Endothelial cell of umbilical vein (primary cell): Measurements from ENCODE around the gene KRTAP10-1. TPM values are rescaled to one million over a fixed set of nuclear protein-coding genes. Genes with fewer than 3 reads are reported as not detected.
"Not testable (repeated sequence)": the region's sequence is repeated elsewhere in the genome, so short reads cannot be mapped to it uniquely, and the experiment has no call there.

Source experiments
- BruUV-seq: library from RNA; stranded (reverse); fragments of 400-500 nt; replicated peaks from 2 replicates; lab custom pipeline; 2021; lab: Mats Ljungman, UMichigan
- CTCF ChIA-PET: fragments of 300-600, 350-600 bp; sonication (Branson Sonifier 250); formaldehyde crosslinking; loops from one replicate; lab custom pipeline; 2021; ENCODE audit warnings: antibody characterized with exemption, inconsistent platforms; lab: Charles Lee
- POLR2A ChIA-PET: fragments of 300-600, 350-600 bp; sonication (Branson Sonifier 250); formaldehyde crosslinking; loops from one replicate; lab custom pipeline; 2021; ENCODE audit warnings: antibody characterized with exemption, inconsistent platforms; lab: Charles Lee
- DNase-seq: peaks from one replicate; pipeline ENCODE4 v3.0.0-alpha.2; 2011; ENCODE audit warnings: low read depth, low spot score
- FAIRE-seq: peaks from 2 replicates; lab custom pipeline; 2011; peaks lifted over from hg19 to GRCh38; lab: Jason Lieb, UNC
- H2AFZ ChIP-seq: 2 replicates; pipeline ENCODE4 v1.6.0; 2012; ENCODE audit warnings: low read depth, low read length, control low read depth, inconsistent platforms
- H3K27ac ChIP-seq: 2 replicates; pipeline ENCODE4 v1.5.1; 2011; ENCODE audit warnings: low read depth, mild to moderate bottlenecking, control low read depth, low read length, moderate library complexity; ENCODE audit not compliant: insufficient read depth
- H3K27me3 ChIP-seq, 2 experiments: 2 replicates each; pipeline versions ENCODE4 v1.6.0 to v1.6.1; 2011; ENCODE audit warnings: low read length in 2 of 2, mixed read lengths in 1 of 2; ENCODE audit not compliant: control insufficient read depth in 2 of 2, insufficient read depth in 2 of 2
- H3K36me3 ChIP-seq, 2 experiments: 2 replicates in 1 of 2; 3 replicates in 1 of 2; pipeline ENCODE4 v1.5.1; 2011; ENCODE audit warnings: low read length in 2 of 2, mild to moderate bottlenecking in 1 of 2, moderate library complexity in 1 of 2; ENCODE audit not compliant: control insufficient read depth in 2 of 2, insufficient read depth in 2 of 2; ENCODE audit errors: extremely low read depth in 1 of 2
- H3K4me1 ChIP-seq: 3 replicates; pipeline ENCODE4 v1.5.1; 2011; ENCODE audit warnings: mild to moderate bottlenecking, low read length; ENCODE audit not compliant: control insufficient read depth, insufficient read depth; ENCODE audit errors: extremely low read depth
- H3K4me2 ChIP-seq: 2 replicates; pipeline ENCODE4 v1.6.1; 2011; ENCODE audit warnings: low read length, control low read depth, mixed read lengths; ENCODE audit not compliant: insufficient read depth
- H3K4me3 ChIP-seq, 3 experiments: fragments of 200-600 bp in 1 of 3; sonication (generic), shearing (Covaris generic) in 1 of 3; replicated peaks in 1 of 3; 2 replicates each; pipeline ENCODE4 v1.5.1; 2011 to 2016; ENCODE audit warnings: control low read depth in 3 of 3, low read length in 3 of 3, mild to moderate bottlenecking in 2 of 3, inconsistent platforms in 1 of 3, low read depth in 1 of 3, moderate library complexity in 1 of 3; ENCODE audit not compliant: insufficient read depth in 1 of 3
- H3K79me2 ChIP-seq: 2 replicates; pipeline ENCODE4 v1.6.0; 2012; ENCODE audit warnings: low read length, inconsistent platforms; ENCODE audit not compliant: control insufficient read depth, insufficient read depth
- H3K9ac ChIP-seq: replicated peaks from 2 replicates; pipeline ENCODE3; 2011; ENCODE audit warnings: low read length, control low read depth; ENCODE audit not compliant: insufficient read depth; ENCODE audit errors: extremely low read depth
- H3K9me1 ChIP-seq: replicated peaks from 3 replicates; pipeline ENCODE4 v1.6.0; 2011; ENCODE audit warnings: mild to moderate bottlenecking, low read length; ENCODE audit not compliant: control insufficient read depth, insufficient read depth; ENCODE audit errors: extremely low read depth
- H3K9me3 ChIP-seq: replicated peaks from 2 replicates; pipeline ENCODE4 v1.5.1; 2012; ENCODE audit warnings: low read length, inconsistent platforms; ENCODE audit not compliant: control insufficient read depth, insufficient read depth
- H4K20me1 ChIP-seq: replicated peaks from 2 replicates; pipeline ENCODE3; 2011; ENCODE audit warnings: mild to moderate bottlenecking, low read length; ENCODE audit not compliant: control insufficient read depth, insufficient read depth; ENCODE audit errors: extremely low read depth
- CTCF ChIP-seq, 2 donors: IDR thresholded peaks; 1 replicate in 1 of 2; 2 replicates in 1 of 2; pipeline ENCODE4 v1.5.1; 2011; ENCODE audit warnings: low read length in 2 of 2, mild to moderate bottlenecking in 2 of 2, moderate library complexity in 2 of 2, control low read depth in 1 of 2, inconsistent platforms in 1 of 2, low read depth in 1 of 2; ENCODE audit not compliant: insufficient read depth in 1 of 2; ENCODE audit errors: extremely low read depth in 1 of 2
- EZH2 ChIP-seq: IDR thresholded peaks from 2 replicates; pipeline ENCODE4 v1.6.1; 2012; ENCODE audit warnings: borderline replicate concordance, low read depth, mild to moderate bottlenecking, moderate library complexity, low read length, inconsistent platforms; ENCODE audit not compliant: severe bottlenecking
- FOS ChIP-seq: IDR thresholded peaks from 2 replicates; pipeline ENCODE4 v1.6.1; 2011; ENCODE audit warnings: mild to moderate bottlenecking, low read length, moderate library complexity, borderline replicate concordance; ENCODE audit not compliant: insufficient read depth
- GATA2 ChIP-seq: IDR thresholded peaks from 2 replicates; pipeline ENCODE4 v1.7.0; 2011; ENCODE audit warnings: low read depth, mild to moderate bottlenecking, moderate library complexity, mixed read lengths, low read length; ENCODE audit not compliant: insufficient read length, insufficient read depth
- JUN ChIP-seq: IDR thresholded peaks from 2 replicates; pipeline ENCODE4 v1.6.1; 2011; ENCODE audit warnings: borderline replicate concordance, low read depth; ENCODE audit not compliant: insufficient read length, insufficient read depth
- MYC ChIP-seq: IDR thresholded peaks from one replicate; pipeline ENCODE4 v1.6.1; 2011; ENCODE audit warnings: mild to moderate bottlenecking, low read depth, low read length
- POLR2A ChIP-seq: IDR thresholded peaks from 2 replicates; pipeline ENCODE4 v1.6.1; 2012; ENCODE audit warnings: low read depth, mild to moderate bottlenecking, control low read depth, low read length
- POLR2AphosphoS5 ChIP-seq: IDR thresholded peaks from 2 replicates; pipeline ENCODE4 v1.6.1; 2012; ENCODE audit warnings: low read depth, mild to moderate bottlenecking, control low read depth, low read length, moderate library complexity; ENCODE audit not compliant: insufficient read depth
- dilution Hi-C: fragments of 300-500 bp; cut with MboI; formaldehyde crosslinking; loops from one replicate; pipeline ENCODE4 v1.15.0; 2019; ENCODE audit warnings: low sequenced_read_pairs; ENCODE audit not compliant: extremely low pct_ligation_motif_present
- intact Hi-C: fragments of 100-400 bp; cut with micrococcal nuclease; formaldehyde crosslinking; loops from one replicate; pipeline ENCODE4 v1.10.0; 2022
- polyA plus RNA-seq, 4 experiments: library from polyadenylated mRNA; depleted of rRNA in 3 of 4; stranded (reverse) in 3 of 4; unstranded in 1 of 4; fragments of >200 nt; gene quantifications; 2 replicates each; pipeline versions ENCODE4 v1.2.1 to v1.2.3, GENCODE V29; 2011 to 2012; ENCODE audit warnings: missing spikeins in 1 of 4
- total RNA-seq: library from RNA; stranded (reverse); gene quantifications from 2 replicates; pipeline ENCODE4 v1.2.3, GENCODE V29; 2021
- TF ChIP-seq, protein P1 (sequence below): IDR thresholded peaks from 2 replicates; pipeline ENCODE4 v1.6.1; 2011; ENCODE audit not compliant: insufficient read depth, insufficient read length

KRTAP10-1 gene
- total and polyA plus RNA-seq, 2 donors (not counting 3 experiments of a cell fraction or from before 2014, with no cell fraction given): not detected

- Histone ChIP-seq H3K27ac (no peak overlapping the region), H3K36me3 (no peaks in the 10 kb centered on the region), H3K79me2 (no peaks in the 10 kb centered on the region), H3K9ac (no peak overlapping the region), H3K9me1 (no peaks in the 10 kb centered on the region), H3K4me1 (no peaks in the 10 kb centered on the region), H3K9me3 (no peaks in the 10 kb centered on the region), H2AFZ (no peak overlapping the region), H3K27me3 (no peaks in the 10 kb centered on the region), H4K20me1 (no peaks in the 10 kb centered on the region), H3K4me3 (no peak overlapping the region), H3K4me2 (no peak overlapping the region)
- FAIRE-seq (no peak), DNase-seq (no peak)
- TF ChIP-seq EZH2 (no peak), MYC (no peak), POLR2A (no peak), JUN (no peak), POLR2AphosphoS5 (no peak), FOS (no peak), CTCF (IDR thresholded peaks at IDR 0.05; ENCODE audit: extremely low read depth in 1 of 2, insufficient read depth in 1 of 2, low read depth in 1 of 2, low read length in 2 of 2) (no peak), GATA2 (no peak)
- TF ChIP-seq, protein P1, sequence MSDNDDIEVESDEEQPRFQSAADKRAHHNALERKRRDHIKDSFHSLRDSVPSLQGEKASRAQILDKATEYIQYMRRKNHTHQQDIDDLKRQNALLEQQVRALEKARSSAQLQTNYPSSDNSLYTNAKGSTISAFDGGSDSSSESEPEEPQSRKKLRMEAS: no peak
- CTCF ChIA-PET: interaction anchor here (1.3 kb wide), 1 partner anchor 219 kb away, joined by 4 read pairs; no protein-coding TSS in a partner anchor
- dilution Hi-C loops (no loop called here), intact Hi-C loops (no loop called here)
- POLR2A ChIA-PET: no interaction called here
- no TSS peak for BruUV-seq
Measured at GRCh38 chr21:44574457-44575306, 34.7 kb upstream of the KRTAP10-1 start.

DNA sequence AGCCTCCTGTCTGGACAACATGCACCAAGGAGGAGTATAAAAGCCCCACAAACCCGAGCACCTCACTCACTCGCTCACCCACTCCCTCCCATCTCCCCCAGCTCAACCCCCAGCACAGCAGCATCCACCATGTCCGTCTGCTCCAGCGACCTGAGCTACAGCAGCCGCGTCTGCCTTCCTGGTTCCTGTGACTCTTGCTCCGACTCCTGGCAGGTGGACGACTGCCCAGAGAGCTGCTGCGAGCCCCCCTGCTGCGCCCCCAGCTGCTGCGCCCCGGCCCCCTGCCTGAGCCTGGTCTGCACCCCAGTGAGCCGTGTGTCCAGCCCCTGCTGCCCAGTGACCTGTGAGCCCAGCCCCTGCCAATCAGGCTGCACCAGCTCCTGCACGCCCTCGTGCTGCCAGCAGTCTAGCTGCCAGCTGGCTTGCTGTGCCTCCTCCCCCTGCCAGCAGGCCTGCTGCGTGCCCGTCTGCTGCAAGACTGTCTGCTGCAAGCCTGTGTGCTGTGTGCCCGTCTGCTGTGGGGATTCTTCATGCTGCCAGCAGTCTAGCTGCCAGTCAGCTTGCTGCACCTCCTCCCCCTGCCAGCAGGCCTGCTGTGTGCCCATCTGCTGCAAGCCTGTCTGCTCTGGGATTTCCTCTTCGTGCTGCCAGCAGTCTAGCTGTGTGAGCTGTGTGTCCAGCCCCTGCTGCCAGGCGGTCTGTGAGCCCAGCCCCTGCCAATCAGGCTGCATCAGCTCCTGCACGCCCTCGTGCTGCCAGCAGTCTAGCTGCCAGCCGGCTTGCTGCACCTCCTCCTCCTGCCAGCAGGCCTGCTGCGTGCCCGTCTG, 33.8 kb upstream of the KRTAP10-1 start, which contains the start of gene KRTAP10-4:
Gene KRTAP10-4, plus strand, starts transcription at position 100 of the 827 bp plus-strand sequence. Its CDS starts 30 bp downstream, at position 130.
- POLR2A ChIA-PET, H3K79me2 ChIP-seq, H3K4me1 ChIP-seq, DNase-seq, intact Hi-C loops, H3K27me3 ChIP-seq, H3K4me3 ChIP-seq, BruUV-seq, FAIRE-seq, H2AFZ ChIP-seq, H3K36me3 ChIP-seq, H4K20me1 ChIP-seq, H3K9me1 ChIP-seq, H3K9ac ChIP-seq, H3K27ac ChIP-seq, H3K9me3 ChIP-seq, dilution Hi-C loops, H3K4me2 ChIP-seq: not testable (repeated sequence)
- CTCF ChIA-PET: interaction anchor here (0.7 to 1.3 kb wide), 2 partner anchors 18 to 220 kb away, joined by 3 to 4 read pairs; partner anchors contain the start of gene KRTAP10-6
